H1 (cell line): Measurements from ENCODE around the gene LYPD6B. TPM values are rescaled to one million over a fixed set of nuclear protein-coding genes. Genes with fewer than 3 reads are reported as not detected.

ENCODE experiments used
- CTCF ChIA-PET: fragments of 300-600 bp; sonication (Branson Sonifier 250); formaldehyde crosslinking; loops from one replicate; lab custom pipeline; 2021; ENCODE audit not compliant: partially characterized antibody; lab: Charles Lee
- POLR2A ChIA-PET: fragments of 300-600 bp; sonication (Branson Sonifier 250); formaldehyde crosslinking; loops from one replicate; lab custom pipeline; 2021; ENCODE audit warnings: inconsistent platforms; ENCODE audit not compliant: partially characterized antibody; lab: Charles Lee
- DNase-seq, 2 experiments: peaks; one replicate each; pipeline versions ENCODE4 v3.0.0 to v3.0.0-alpha.2; 2010 to 2022; ENCODE audit warnings: low spot score in 2 of 2, low read depth in 1 of 2, mixed read lengths in 1 of 2
- FAIRE-seq: peaks from 2 replicates; lab custom pipeline; 2011; peaks lifted over from hg19 to GRCh38; lab: Jason Lieb, UNC
- H2AFZ ChIP-seq: 2 replicates; pipeline ENCODE4 v1.8.1; 2012; ENCODE audit warnings: low read length, inconsistent platforms
- H2AK5ac ChIP-seq: 2 replicates; pipeline ENCODE4 v1.6.1; 2013; ENCODE audit warnings: low read depth, low read length
- H2BK120ac ChIP-seq: replicated peaks from 2 replicates; pipeline ENCODE3; 2013; ENCODE audit warnings: low read depth, low read length, inconsistent platforms
- H2BK12ac ChIP-seq: 2 replicates; pipeline ENCODE4 v1.6.1; 2013; ENCODE audit warnings: low read depth, low read length
- H2BK15ac ChIP-seq: 2 replicates; pipeline ENCODE4 v1.6.1; 2013; ENCODE audit warnings: low read length
- H2BK20ac ChIP-seq: 2 replicates; pipeline ENCODE4 v1.6.1; 2013; ENCODE audit warnings: low read length
- H2BK5ac ChIP-seq: 2 replicates; pipeline ENCODE4 v1.6.1; 2013; ENCODE audit warnings: low read depth, low read length
- H3K14ac ChIP-seq: 2 replicates; pipeline ENCODE4 v1.6.1; 2013; ENCODE audit warnings: inconsistent platforms; ENCODE audit not compliant: insufficient read length
- H3K18ac ChIP-seq: 2 replicates; pipeline ENCODE4 v1.6.1; 2013; ENCODE audit warnings: low read length; ENCODE audit errors: extremely low read depth
- H3K23ac ChIP-seq: 2 replicates; pipeline ENCODE4 v1.6.1; 2013; ENCODE audit warnings: inconsistent platforms; ENCODE audit not compliant: insufficient read length
- H3K23me2 ChIP-seq: 2 replicates; pipeline ENCODE4 v1.6.1; 2013; ENCODE audit warnings: low read depth, low read length
- H3K27ac ChIP-seq: 2 replicates; pipeline ENCODE4 v1.6.1; 2011; ENCODE audit warnings: low read depth, low read length, inconsistent platforms
- H3K27me3 ChIP-seq, 4 experiments: replicated peaks in 1 of 4; 1 replicate in 1 of 4; 2 replicates in 3 of 4; pipeline versions ENCODE4 v1.6.1 to v1.8.1; 2011 to 2013; ENCODE audit warnings: low read length in 3 of 4, mild to moderate bottlenecking in 3 of 4, inconsistent platforms in 2 of 4, mixed read lengths in 2 of 4, moderate library complexity in 1 of 4; ENCODE audit not compliant: control insufficient read depth in 3 of 4, insufficient read depth in 3 of 4; ENCODE audit errors: extremely low read depth in 1 of 4
- H3K36me3 ChIP-seq, 4 experiments: 2 replicates each; pipeline versions ENCODE4 v1.6.1 to v1.8.1; 2011 to 2013; ENCODE audit warnings: mild to moderate bottlenecking in 4 of 4, low read length in 3 of 4, moderate library complexity in 2 of 4, control low read depth in 1 of 4, inconsistent platforms in 1 of 4; ENCODE audit not compliant: insufficient read depth in 4 of 4, control insufficient read depth in 2 of 4
- H3K4ac ChIP-seq: replicated peaks from 2 replicates; pipeline ENCODE3; 2013; ENCODE audit warnings: low read length, low read depth, mixed read lengths, inconsistent platforms; ENCODE audit not compliant: insufficient read length
- H3K4me1 ChIP-seq, 4 experiments: replicated peaks in 1 of 4; 1 replicate in 1 of 4; 2 replicates in 3 of 4; pipeline versions ENCODE4 v1.6.1 to v1.8.1; 2011 to 2013; ENCODE audit warnings: low read length in 3 of 4, inconsistent platforms in 2 of 4, mixed read lengths in 1 of 4; ENCODE audit not compliant: insufficient read depth in 4 of 4, control insufficient read depth in 3 of 4
- H3K4me2 ChIP-seq, 2 experiments: 2 replicates each; pipeline versions ENCODE4 v1.6.1 to v1.8.1; 2011 to 2013; ENCODE audit warnings: low read depth in 2 of 2, low read length in 2 of 2, control low read depth in 1 of 2, inconsistent platforms in 1 of 2, mild to moderate bottlenecking in 1 of 2; ENCODE audit not compliant: insufficient read depth in 1 of 2
- H3K4me3 ChIP-seq, 4 experiments: fragments of 200-600, 300-600 bp in 1 of 4; sonication (generic), shearing (Covaris generic), sonication (Bioruptor Twin) in 1 of 4; 2 replicates each; pipeline versions ENCODE4 v1.5.1 to v1.8.1; 2011 to 2016; ENCODE audit warnings: low read length in 4 of 4, low read depth in 3 of 4, control low read depth in 2 of 4, inconsistent platforms in 2 of 4, mild to moderate bottlenecking in 2 of 4, mixed read lengths in 1 of 4, moderate library complexity in 1 of 4; ENCODE audit not compliant: insufficient read depth in 2 of 4; ENCODE audit errors: extremely low read depth in 1 of 4
- H3K56ac ChIP-seq: replicated peaks from 2 replicates; pipeline ENCODE3; 2013; ENCODE audit warnings: low read depth, mild to moderate bottlenecking, mixed read lengths, low read length, inconsistent platforms; ENCODE audit not compliant: insufficient read length
- H3K79me1 ChIP-seq: 2 replicates; pipeline ENCODE4 v1.6.1; 2013; ENCODE audit warnings: low read depth, low read length, control low read depth
- H3K79me2 ChIP-seq, 2 experiments: 2 replicates each; pipeline versions ENCODE4 v1.6.1 to v1.8.1; 2012 to 2013; ENCODE audit warnings: low read length in 2 of 2, mild to moderate bottlenecking in 2 of 2, inconsistent platforms in 1 of 2; ENCODE audit not compliant: insufficient read depth in 2 of 2, control insufficient read depth in 1 of 2
- H3K9ac ChIP-seq, 4 experiments: replicated peaks in 1 of 4; 1 replicate in 1 of 4; 2 replicates in 3 of 4; pipeline versions ENCODE4 v1.6.1 to v1.8.1; 2011 to 2013; ENCODE audit warnings: low read depth in 3 of 4, low read length in 3 of 4, control low read depth in 2 of 4, mild to moderate bottlenecking in 2 of 4, moderate library complexity in 2 of 4, inconsistent platforms in 1 of 4; ENCODE audit errors: extremely low read depth in 1 of 4
- H3K9me3 ChIP-seq, 2 experiments: 2 replicates each; pipeline versions ENCODE4 v1.6.1 to v1.8.1; 2012 to 2013; ENCODE audit warnings: mild to moderate bottlenecking in 2 of 2, moderate library complexity in 2 of 2, control low read depth in 1 of 2, inconsistent platforms in 1 of 2, low read depth in 1 of 2, low read length in 1 of 2, mixed read lengths in 1 of 2; ENCODE audit not compliant: insufficient read depth in 2 of 2
- H4K20me1 ChIP-seq, 2 experiments: replicated peaks in 1 of 2; 2 replicates each; pipeline versions ENCODE3 to v1.8.1; 2011 to 2013; ENCODE audit warnings: inconsistent platforms in 2 of 2, low read length in 2 of 2, mild to moderate bottlenecking in 1 of 2; ENCODE audit not compliant: insufficient read depth in 2 of 2, control insufficient read depth in 1 of 2
- H4K5ac ChIP-seq: 2 replicates; pipeline ENCODE4 v1.6.1; 2013; ENCODE audit warnings: low read length, low read depth, mixed read lengths, inconsistent platforms; ENCODE audit not compliant: insufficient read length
- H4K8ac ChIP-seq: 2 replicates; pipeline ENCODE4 v1.8.0; 2013; ENCODE audit warnings: mild to moderate bottlenecking, moderate library complexity, low read length, inconsistent platforms; ENCODE audit not compliant: insufficient read depth; ENCODE audit errors: extremely low read depth
- H4K91ac ChIP-seq: replicated peaks from 2 replicates; pipeline ENCODE3; 2013; ENCODE audit warnings: low read length, mixed read lengths, inconsistent platforms; ENCODE audit not compliant: insufficient read length
- ASH2L ChIP-seq: fragments of 200-600, 300-600 bp; sonication (generic); IDR thresholded peaks from one replicate; pipeline ENCODE4 v1.7.1; 2017; ENCODE audit warnings: low read length
- HDAC6 ChIP-seq: IDR thresholded peaks from one replicate; pipeline ENCODE4 v1.7.1; 2012; ENCODE audit warnings: low read depth, mild to moderate bottlenecking, inconsistent platforms, low read length, moderate library complexity
- RFX5 ChIP-seq: IDR thresholded peaks from 2 replicates; pipeline ENCODE4 v1.6.1; 2011; ENCODE audit warnings: low read depth, low read length, improper control_type of control experiment, borderline replicate concordance
- SIN3A ChIP-seq, 2 experiments: IDR thresholded peaks in 1 of 2; conservative IDR thresholded peaks in 1 of 2; 2 replicates each; pipeline ENCODE4 v1.6.1; 2011 to 2012; ENCODE audit warnings: low read length in 2 of 2, improper control_type of control experiment in 1 of 2, low read depth in 1 of 2, mild to moderate bottlenecking in 1 of 2
- SP2 ChIP-seq: IDR thresholded peaks from 2 replicates; pipeline ENCODE4 v1.6.1; 2012; ENCODE audit warnings: mild to moderate bottlenecking, low read length, inconsistent platforms
- TBP ChIP-seq: IDR thresholded peaks from 2 replicates; pipeline ENCODE4 v1.6.1; 2011; ENCODE audit warnings: low read depth, low read length, improper control_type of control experiment
- YY1 ChIP-seq: IDR thresholded peaks from 2 replicates; pipeline ENCODE4 v1.6.1; 2011; ENCODE audit warnings: low read depth, mild to moderate bottlenecking, low read length
- WGBS, 2 experiments: shearing (Covaris generic) in 1 of 2; methylation state at CpG; one replicate each; pipeline versions ENCODE4 v1.1.6 to v1.1.7; 2013 to 2015; ENCODE audit warnings: low lambda C conversion rate in 2 of 2, mixed read lengths in 2 of 2, inconsistent platforms in 1 of 2, low coverage in 1 of 2, missing lambda C conversion rate in 1 of 2; ENCODE audit not compliant: insufficient replicate concordance in 2 of 2, insufficient coverage in 1 of 2, insufficient read length in 1 of 2; ENCODE audit errors: extremely low coverage in 1 of 2, missing lambda C conversion rate in 1 of 2; 5-methylcytosine and 5-hydroxymethylcytosine counted together
- polyA plus RNA-seq, 7 experiments: library from polyadenylated mRNA; depleted of rRNA in 3 of 7; stranded (reverse) in 5 of 7; unstranded in 2 of 7; fragments of >200 nt in 5 of 7; fragments of 200-250 nt in 2 of 7; gene quantifications; 1 replicate in 5 of 7; 2 replicates in 1 of 7; 4 replicates in 1 of 7; pipeline versions ENCODE4 v1.2.1 to v1.2.3, GENCODE V29; 2011 to 2013; ENCODE audit warnings: missing spikeins in 2 of 7, mixed read lengths in 2 of 7
- total RNA-seq: library from RNA; stranded (reverse); fragmentation: NEBNext Ultra II Directional; extraction: Animal tissue kit (Norgen Biotek cat#: 25700); gene quantifications from 2 replicates; pipeline ENCODE4 v1.2.1, GENCODE V29; 2021

The LYPD6B gene
- total and polyA plus RNA-seq, 2 of the 8 experiments (the other 6 are each of a cell fraction or from before 2014, with no cell fraction given), result 2.2 to 3.5 TPM

DNA sequence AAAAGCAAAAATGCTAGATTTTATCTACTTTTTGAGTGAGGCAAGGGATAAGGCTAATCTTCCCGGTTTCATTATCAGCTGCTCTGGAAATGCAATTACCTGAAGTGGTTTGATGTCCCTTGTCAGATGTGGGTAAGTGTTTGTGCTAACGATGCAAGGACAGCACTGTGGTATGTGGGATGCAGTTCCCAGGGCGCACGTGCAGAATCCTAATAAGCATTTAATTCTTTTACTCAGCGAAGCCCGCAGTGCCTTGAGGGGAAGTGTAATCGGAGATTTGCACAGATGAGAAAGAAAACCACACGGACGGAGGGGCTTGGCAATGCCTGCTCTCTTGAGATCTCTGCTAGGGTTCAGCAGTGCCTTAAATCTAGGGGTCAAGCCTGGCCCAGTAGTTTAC lies 183.4 kb downstream of the LYPD6B start:
- H3K27ac ChIP-seq, result no peak overlapping the region
- TF ChIP-seq SIN3A (conservative IDR thresholded peaks at IDR 0.05 in 1 of 2, IDR thresholded peaks at IDR 0.05 in 1 of 2; ENCODE audit: low read depth in 1 of 2, low read length in 2 of 2) (no peak), HDAC6 (no peak), YY1 (no peak), SP2 (no peak), RFX5 (no peak), TBP (no peak), ASH2L (no peak)
- H3K9ac ChIP-seq, result no peak overlapping the region
- no peaks in the 10 kb centered on the region for H3K79me1 ChIP-seq
- H2BK12ac ChIP-seq, result no peak overlapping the region
- no peaks in the 10 kb centered on the region for H3K79me2 ChIP-seq
- no peak overlapping the region for H2BK20ac ChIP-seq
- H3K14ac ChIP-seq, result no peak overlapping the region
- no peak overlapping the region for H3K56ac ChIP-seq
- no peak overlapping the region for H2BK15ac ChIP-seq
- CTCF ChIA-PET, result interaction anchor here (0.6 to 3.1 kb wide), 3 partner anchors 49 to 183 kb away, joined by 3 to 7 read pairs (median 4); partner anchors contain the start of gene LYPD6B
- no peaks in the 10 kb centered on the region for H4K20me1 ChIP-seq
- no peak overlapping the region; the same call in 1 of the 2 replicates for H3K18ac ChIP-seq
- H3K4ac ChIP-seq, result no peak overlapping the region
- H3K36me3 ChIP-seq, result no peaks in the 10 kb centered on the region
- H3K4me3 ChIP-seq, result no peak overlapping the region
- H2BK5ac ChIP-seq, result no peak overlapping the region
- H4K91ac ChIP-seq, result no peak overlapping the region
- DNase-seq (no peak), FAIRE-seq (no peak)
- H3K23ac ChIP-seq, result no peak overlapping the region
- H3K4me2 ChIP-seq, result no peak overlapping the region
- no peak overlapping the region for H2AK5ac ChIP-seq
- H2BK120ac ChIP-seq, result no peak overlapping the region
- H4K8ac ChIP-seq, result no peak overlapping the region
- no peaks in the 10 kb centered on the region; the same call in 1 of the 2 replicates for H3K23me2 ChIP-seq
- H3K4me1 ChIP-seq, result peaks cover 2 to 13% (median 8%) of the 10 kb centered on the region in 4 experiments
- 0 out of 2 replicates have a peak overlapping the region, but pooled peaks have one; percentile 3 for H2AFZ ChIP-seq
- WGBS, 2 experiments, result 82% methylated on average over 9 of the region's 9 CpGs; no CpG with 5 or more reads in 1 of the 2 experiments
- POLR2A ChIA-PET, result no interaction called here
- H3K27me3 ChIP-seq, result no peaks in the 10 kb centered on the region
- no peaks in the 10 kb centered on the region for H3K9me3 ChIP-seq
- no peak overlapping the region for H4K5ac ChIP-seq
